Effector memory CD8-positive, alpha-beta T cell (primary cell): ENCODE data around the gene ENKD1.

Experiments
- ATAC-seq: fragments of 150-1000 bp; cut with Tn5 transposase; replicated peaks from 2 replicates; pipeline ENCODE4 v1.10.0; 2021; ENCODE audit warnings: mild to moderate bottlenecking, moderate library complexity
- DNase-seq, 3 experiments: peaks; one replicate each; pipeline ENCODE4 v3.0.0; 2021
- H3K27ac Mint-ChIP-seq, 2 donors: one replicate each; pipeline ENCODE4 v1.8.0; 2022; ENCODE audit warnings: mild to moderate bottlenecking in 2 of 2, mixed read lengths in 2 of 2, moderate library complexity in 2 of 2
- H3K27me3 Mint-ChIP-seq, 2 donors: one replicate each; pipeline ENCODE4 v1.8.0; 2022; ENCODE audit warnings: mixed read lengths in 2 of 2
- H3K36me3 Mint-ChIP-seq: one replicate; pipeline ENCODE4 v1.8.0; 2022; ENCODE audit warnings: mild to moderate bottlenecking, moderate library complexity, mixed read lengths; ENCODE audit not compliant: insufficient read depth
- H3K4me1 Mint-ChIP-seq, 2 donors: one replicate each; pipeline ENCODE4 v1.8.0; 2022; ENCODE audit warnings: low read depth in 2 of 2, mixed read lengths in 2 of 2
- H3K4me3 Mint-ChIP-seq, 2 donors: one replicate each; pipeline ENCODE4 v1.8.0; 2022; ENCODE audit warnings: mild to moderate bottlenecking in 2 of 2, mixed read lengths in 2 of 2, moderate library complexity in 2 of 2
- H3K9me3 Mint-ChIP-seq, 2 donors: one replicate each; pipeline ENCODE4 v1.8.0; 2022; ENCODE audit warnings: mixed read lengths in 2 of 2

Gene ENKD1

GRCh38 chr16:67664258-67664657 lies 2.3 kb downstream of the ENKD1 start:
- ATAC-seq = no peak
- H3K4me3 Mint-ChIP-seq = no peak overlapping the region
- H3K27ac Mint-ChIP-seq = peak overlapping the region; percentile 8 to 72

GRCh38 chr16:67663877-67664222 lies 2.7 kb downstream of the ENKD1 start:
- H3K27me3 Mint-ChIP-seq = no peaks in the 10 kb centered on the region
- no peak overlapping the region for H3K4me3 Mint-ChIP-seq
- DNase-seq (no peak), ATAC-seq (no peak)
- H3K9me3 Mint-ChIP-seq = no peaks in the 10 kb centered on the region
- H3K27ac Mint-ChIP-seq = peak overlapping the region; percentile 8 to 72
- H3K4me1 Mint-ChIP-seq = peaks cover 17 to 25% of the 10 kb centered on the region in 2 donors
- peaks cover 29% of the 10 kb centered on the region for H3K36me3 Mint-ChIP-seq

More at GRCh38 chr16:67664258-67664657, 2.3 kb downstream of the ENKD1 start:
- Mint-ChIP-seq H3K4me1 (peaks cover 13 to 21% of the 10 kb centered on the region in 2 donors), H3K27me3 (no peaks in the 10 kb centered on the region), H3K36me3 (peaks cover 26% of the 10 kb centered on the region), H3K9me3 (no peaks in the 10 kb centered on the region)
- no peak for DNase-seq

DNA sequence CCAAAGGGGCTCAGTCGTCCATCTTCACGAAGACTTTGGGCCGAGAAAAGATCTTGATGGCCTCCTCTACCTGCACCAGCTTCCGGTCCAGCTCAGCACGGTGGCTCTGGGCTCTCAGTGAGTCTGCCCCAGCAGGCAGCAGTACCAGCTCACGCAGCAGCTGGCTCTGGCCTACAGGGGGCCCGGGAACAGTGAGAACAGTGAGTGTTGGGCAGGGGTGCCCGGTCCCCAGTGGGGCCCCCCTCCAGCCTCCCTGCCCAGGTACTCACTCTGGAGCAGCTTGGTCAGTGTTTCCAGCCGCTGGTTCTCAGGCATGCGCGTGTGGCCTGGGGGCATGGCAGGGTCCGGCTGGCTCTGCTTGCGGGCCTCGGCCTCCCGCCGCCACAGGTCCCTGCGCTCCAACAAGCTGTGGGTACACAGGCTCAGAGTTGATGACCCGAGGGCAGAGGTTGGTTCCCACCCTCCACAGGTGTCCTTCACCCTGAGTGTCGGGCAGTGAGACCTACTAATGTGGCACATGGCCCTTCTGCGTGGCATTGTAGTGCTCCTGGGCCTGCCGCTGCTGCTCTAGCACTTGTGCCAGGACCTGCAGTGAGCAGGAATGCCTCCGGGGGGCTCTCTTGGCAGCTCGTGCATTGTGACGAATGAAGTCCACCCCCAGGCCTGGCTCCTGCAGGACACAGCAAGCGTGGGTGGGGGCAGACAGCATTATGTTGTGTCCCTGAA lies 3.2 kb downstream of the ENKD1 start:
- peaks cover 29% of the 10 kb centered on the region for H3K36me3 Mint-ChIP-seq
- H3K4me1 Mint-ChIP-seq = peaks cover 22 to 28% of the 10 kb centered on the region in 2 donors
- H3K4me3 Mint-ChIP-seq = no peak overlapping the region
- H3K27ac Mint-ChIP-seq = no peak overlapping the region
- DNase-seq = no peak
- ATAC-seq = no peak
- no peaks in the 10 kb centered on the region for H3K9me3 Mint-ChIP-seq
- no peaks in the 10 kb centered on the region for H3K27me3 Mint-ChIP-seq

DNA sequence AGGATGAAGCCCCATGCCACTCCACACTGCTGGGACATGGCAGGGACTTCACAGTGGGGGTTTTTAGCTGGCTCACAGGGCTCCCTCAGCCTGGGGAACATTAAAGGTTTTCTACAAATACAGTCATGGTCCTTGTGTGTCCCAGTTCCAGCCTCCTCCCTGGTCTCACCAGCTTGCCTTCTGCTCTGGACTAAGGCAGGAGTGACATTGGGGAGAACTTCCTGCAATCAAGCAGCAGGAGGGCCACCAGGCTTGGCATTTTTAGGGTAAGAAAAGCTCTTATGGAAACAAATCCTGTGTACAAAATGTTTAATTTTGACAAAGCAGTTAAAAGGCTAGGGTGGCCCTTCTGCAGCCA lies 3.9 kb downstream of the ENKD1 start:
- Mint-ChIP-seq H3K4me3 (no peak overlapping the region), H3K4me1 (peaks cover 22 to 24% of the 10 kb centered on the region in 2 donors), H3K36me3 (peaks cover 29% of the 10 kb centered on the region), H3K27ac (no peak overlapping the region), H3K27me3 (no peaks in the 10 kb centered on the region), H3K9me3 (no peaks in the 10 kb centered on the region)
- ATAC-seq (no peak), DNase-seq (no peak)

DNA sequence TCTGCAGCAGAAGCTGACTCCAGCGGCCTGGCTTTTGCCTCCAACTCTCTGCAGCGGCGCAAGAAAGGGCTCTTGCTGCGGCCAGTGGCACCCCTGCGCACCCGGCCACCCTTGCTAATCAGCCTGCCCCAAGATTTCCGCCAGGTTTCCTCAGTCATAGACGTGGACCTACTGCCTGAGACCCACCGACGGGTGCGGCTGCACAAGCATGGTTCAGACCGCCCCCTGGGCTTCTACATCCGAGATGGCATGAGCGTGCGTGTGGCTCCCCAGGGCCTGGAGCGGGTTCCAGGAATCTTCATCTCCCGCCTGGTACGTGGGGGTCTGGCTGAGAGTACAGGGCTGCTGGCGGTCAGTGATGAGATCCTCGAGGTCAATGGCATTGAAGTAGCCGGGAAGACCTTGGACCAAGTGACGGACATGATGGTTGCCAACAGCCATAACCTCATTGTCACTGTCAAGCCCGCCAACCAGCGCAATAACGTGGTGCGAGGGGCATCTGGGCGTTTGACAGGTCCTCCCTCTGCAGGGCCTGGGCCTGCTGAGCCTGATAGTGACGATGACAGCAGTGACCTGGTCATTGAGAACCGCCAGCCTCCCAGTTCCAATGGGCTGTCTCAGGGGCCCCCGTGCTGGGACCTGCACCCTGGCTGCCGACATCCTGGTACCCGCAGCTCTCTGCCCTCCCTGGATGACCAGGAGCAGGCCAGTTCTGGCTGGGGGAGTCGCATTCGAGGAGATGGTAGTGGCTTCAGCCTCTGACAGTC lies 4.5 kb downstream of the ENKD1 start:
- DNase-seq (no peak), ATAC-seq (no peak)
- Mint-ChIP-seq H3K36me3 (peaks cover 33% of the 10 kb centered on the region), H3K4me1 (peaks cover 19 to 22% of the 10 kb centered on the region in 2 donors), H3K4me3 (peak overlapping the region; percentile 88 to 92), H3K27me3 (no peaks in the 10 kb centered on the region), H3K27ac (peak overlapping the region in 1 of 2 donors; percentile 96), H3K9me3 (no peaks in the 10 kb centered on the region)

GRCh38 chr16:67661101-67661761 lies 5.3 kb downstream of the ENKD1 start:
- Mint-ChIP-seq H3K27me3 (no peaks in the 10 kb centered on the region), H3K4me3 (peak overlapping the region; percentile 88 to 92), H3K9me3 (no peaks in the 10 kb centered on the region), H3K36me3 (peaks cover 30% of the 10 kb centered on the region), H3K27ac (peak overlapping the region; percentile 91 to 96), H3K4me1 (peaks cover 17 to 22% of the 10 kb centered on the region in 2 donors)
- no peak for DNase-seq
- no peak for ATAC-seq

GRCh38 chr16:67660564-67661028 lies 6.0 kb downstream of the ENKD1 start, which contains the start of gene PARD6A:
TSS of gene PARD6A (plus strand) at chr16:67660960. CDS start at chr16:67661039, 79 bp downstream.
- Mint-ChIP-seq H3K9me3 (no peaks in the 10 kb centered on the region), H3K4me1 (peaks cover 17 to 22% of the 10 kb centered on the region in 2 donors), H3K4me3 (peak within 1 kb of the TSS; percentile 88 to 92), H3K27me3 (no peaks in the 10 kb centered on the region), H3K27ac (peak within 1 kb of the TSS; percentile 91 to 96), H3K36me3 (peaks cover 37% of the 10 kb centered on the region)
- peak; percentile 92 to 94 (median 94) for DNase-seq
- peak; percentile 84 for ATAC-seq

DNA sequence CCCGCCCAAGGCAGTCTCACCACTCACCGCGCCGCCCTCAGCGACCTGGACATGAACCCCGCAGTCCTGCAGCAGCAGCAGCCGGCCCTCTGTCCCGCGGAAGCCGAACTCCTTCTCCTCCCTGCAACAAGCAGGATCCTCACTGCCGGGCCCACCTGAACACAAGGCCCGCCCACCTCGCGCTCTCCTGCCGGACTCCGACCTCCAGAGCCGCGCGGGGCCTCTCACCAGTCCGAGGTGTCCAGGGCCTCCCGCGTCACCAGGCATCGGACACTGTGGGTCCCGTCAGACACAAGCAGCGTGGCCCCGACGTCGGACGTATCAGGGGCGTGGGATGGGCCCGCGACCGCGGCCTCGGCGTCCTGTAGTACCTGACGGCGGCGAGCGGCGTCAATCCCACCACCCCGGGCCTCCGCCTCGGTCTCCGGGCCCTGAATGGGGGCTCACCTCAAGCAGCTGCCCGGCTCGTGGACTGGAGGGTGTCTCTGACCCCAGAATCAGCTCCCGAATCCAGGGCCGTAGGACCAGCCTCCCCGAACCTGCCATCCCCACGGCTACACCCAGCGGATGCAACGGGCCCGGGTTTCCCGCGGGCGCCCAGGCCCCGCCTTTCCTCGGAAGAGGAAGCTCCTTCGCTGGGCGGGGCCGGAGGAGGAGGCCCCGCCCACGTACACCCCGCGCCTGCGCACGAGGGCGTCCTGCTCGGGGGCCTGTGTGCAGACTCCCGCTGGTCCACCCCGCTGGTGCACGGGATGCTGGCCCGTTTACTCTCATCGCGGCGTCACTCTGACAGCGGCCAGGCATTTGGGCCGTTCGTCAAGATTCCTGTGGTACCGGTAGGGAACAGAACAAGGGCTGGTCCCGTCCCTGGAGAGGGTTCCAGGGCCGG lies 6.6 kb downstream of the ENKD1 start, which contains the start of gene ACD:
TSS of gene ACD (minus strand) at position 586 of the 889 bp plus-strand sequence. CDS start at position 546, 40 bp downstream.
- Mint-ChIP-seq H3K9me3 (no peaks in the 10 kb centered on the region), H3K36me3 (peaks cover 40% of the 10 kb centered on the region), H3K4me3 (peak within 1 kb of the TSS; percentile 88 to 92), H3K27ac (peak within 1 kb of the TSS; percentile 91 to 96), H3K27me3 (no peaks in the 10 kb centered on the region), H3K4me1 (peaks cover 17 to 22% of the 10 kb centered on the region in 2 donors)
- peak; percentile 90 to 94 (median 93) for DNase-seq
- peak; percentile 60 for ATAC-seq

GRCh38 chr16:67658849-67659674 lies 7.5 kb downstream of the ENKD1 start:
- no peak for DNase-seq
- Mint-ChIP-seq H3K4me1 (peaks cover 17 to 22% of the 10 kb centered on the region in 2 donors), H3K9me3 (no peaks in the 10 kb centered on the region), H3K4me3 (peak overlapping the region; percentile 88 to 92), H3K27ac (peak overlapping the region; percentile 91 to 96), H3K27me3 (no peaks in the 10 kb centered on the region), H3K36me3 (peaks cover 38% of the 10 kb centered on the region)
- no peak for ATAC-seq

DNA sequence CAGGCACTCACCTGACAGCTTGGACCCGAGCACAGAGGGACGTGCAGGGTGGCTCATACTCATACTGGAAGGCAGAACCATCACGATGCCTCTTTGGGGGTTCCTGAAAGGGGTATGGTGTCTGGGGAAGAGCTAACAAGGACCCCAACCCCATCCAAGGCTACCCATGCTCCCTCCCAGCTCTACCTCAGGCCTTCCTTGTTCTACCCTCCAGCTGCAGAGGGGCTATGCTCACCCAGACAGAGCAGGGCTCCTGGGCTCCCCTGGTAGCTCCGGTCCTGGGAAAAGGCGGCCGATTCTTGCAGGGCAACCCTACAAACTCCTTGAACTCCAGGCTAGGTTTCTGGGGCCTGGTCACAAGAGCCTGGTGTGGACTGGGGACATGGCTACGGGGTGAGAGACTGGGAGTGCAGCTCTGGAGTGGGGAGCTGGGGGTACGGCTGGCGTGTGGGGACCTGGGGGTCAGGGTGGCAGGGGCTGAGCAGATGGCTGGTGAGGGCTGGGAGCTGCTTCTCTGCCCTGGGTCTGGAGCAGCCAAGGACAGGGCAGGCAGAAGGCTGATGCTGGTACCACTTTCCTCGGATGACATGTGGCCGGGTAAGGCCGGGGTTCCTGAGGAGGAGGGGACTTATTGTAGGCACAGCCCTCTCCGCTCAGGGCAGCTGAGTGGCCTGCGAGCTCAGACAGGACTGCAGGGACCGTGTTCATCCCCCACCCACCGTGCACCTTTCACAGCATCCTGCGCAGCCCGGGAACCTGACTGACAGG lies 8.6 kb downstream of the ENKD1 start:
- peak overlapping the region in 1 of 2 donors; percentile 96 for H3K27ac Mint-ChIP-seq
- peaks cover 41% of the 10 kb centered on the region for H3K36me3 Mint-ChIP-seq
- DNase-seq (no peak), ATAC-seq (no peak)
- peaks cover 17 to 22% of the 10 kb centered on the region in 2 donors for H3K4me1 Mint-ChIP-seq
- no peaks in the 10 kb centered on the region for H3K27me3 Mint-ChIP-seq
- no peaks in the 10 kb centered on the region for H3K9me3 Mint-ChIP-seq
- peak overlapping the region; percentile 88 to 92 for H3K4me3 Mint-ChIP-seq

GRCh38 chr16:67657017-67657608 lies 9.4 kb downstream of the ENKD1 start:
- peaks cover 44% of the 10 kb centered on the region for H3K36me3 Mint-ChIP-seq
- peaks cover 17 to 22% of the 10 kb centered on the region in 2 donors for H3K4me1 Mint-ChIP-seq
- H3K27me3 Mint-ChIP-seq = no peaks in the 10 kb centered on the region
- ATAC-seq (no peak), DNase-seq (no peak)
- H3K9me3 Mint-ChIP-seq = no peaks in the 10 kb centered on the region
- peak overlapping the region in 1 of 2 donors; percentile 96 for H3K27ac Mint-ChIP-seq
- H3K4me3 Mint-ChIP-seq = no peak overlapping the region
